Measurements from ENCODE around the gene DOCK4. TPM values are rescaled to one million over a fixed set of nuclear protein-coding genes. Genes with fewer than 3 reads are reported as not detected.

Gene DOCK4
- polyA plus RNA-seq, 2 of the 4 experiments (the other 2 are of a cell fraction): 13.7 to 15.7 TPM

DNA sequence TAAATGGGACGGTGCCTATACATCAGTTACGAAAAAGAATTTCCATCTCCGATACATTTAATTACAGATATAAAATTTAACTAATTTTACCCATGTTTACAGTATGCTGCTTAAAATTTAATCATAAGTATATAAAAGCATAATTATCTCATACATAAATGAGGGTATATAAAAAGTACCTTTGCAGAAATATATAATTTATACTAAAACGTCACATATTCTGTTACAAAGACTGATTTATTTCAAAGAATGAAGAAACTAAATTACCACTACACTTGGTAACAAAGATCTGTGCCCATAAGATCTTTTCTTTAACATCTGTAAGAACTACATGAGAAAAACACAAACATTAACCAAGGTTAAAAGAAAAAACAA is 2.8 kb downstream of the DOCK4 start:
- WGBS (ENCODE audit: missing lambda C conversion rate): 69% methylated on average over 4 of the region's 4 CpGs
- peaks cover 50% of the 10 kb centered on the region for H3K4me1 ChIP-seq
- TF ChIP-seq RAD21 (conservative IDR thresholded peaks at IDR 0.05 in 1 of 2, IDR thresholded peaks at IDR 0.05 in 1 of 2): no peak
- H3K4me2 ChIP-seq: peak overlapping the region; percentile 96
- no peak for DNase-seq (ENCODE audit: low read depth in 1 of 2, low spot score in 1 of 2)
- ATAC-seq: no peak
- H3K9me3 ChIP-seq: no peaks in the 10 kb centered on the region
- ChIA-PET POLR2A (no interaction called here), CTCF (interaction anchor here (1.1 to 1.5 kb wide), 3 partner anchors 39 to 260 kb away, joined by 3 to 5 read pairs (median 4); no protein-coding TSS in a partner anchor)
- peak overlapping the region; percentile 89; the same call in 1 of the 3 replicates for H3K4me3 ChIP-seq
- peak overlapping the region in 1 of 2 experiments; percentile 11; a peak in 2 of 6 replicates for H3K27ac ChIP-seq
- FAIRE-seq: no peak

- no peaks in the 10 kb centered on the region for H3K9me3 ChIP-seq
- peak overlapping the region; percentile 96 for H3K4me2 ChIP-seq
- ChIA-PET CTCF (interaction anchor here (0.7 to 1.5 kb wide), 3 partner anchors 34 to 123 kb away, joined by 3 to 4 read pairs (median 3); no protein-coding TSS in a partner anchor), POLR2A (no interaction called here)
- WGBS (ENCODE audit: missing lambda C conversion rate): 28% methylated on average over 2 of the region's 2 CpGs
- FAIRE-seq (no peak), DNase-seq (ENCODE audit: low read depth in 1 of 2, low spot score in 1 of 2) (no peak), ATAC-seq (no peak)
- peaks cover 55% of the 10 kb centered on the region for H3K4me1 ChIP-seq
- no peak for TF ChIP-seq HOXA7 (CRISPR knock-in tag; IDR thresholded peaks at IDR 0.05)
- TF ChIP-seq, protein P1, sequence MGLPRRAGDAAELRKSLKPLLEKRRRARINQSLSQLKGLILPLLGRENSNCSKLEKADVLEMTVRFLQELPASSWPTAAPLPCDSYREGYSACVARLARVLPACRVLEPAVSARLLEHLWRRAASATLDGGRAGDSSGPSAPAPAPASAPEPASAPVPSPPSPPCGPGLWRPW (IDR thresholded peaks at IDR 0.05): no peak
- TF ChIP-seq FOSL2 (IDR thresholded peaks at IDR 0.05): no peak
- TF ChIP-seq FOSL2 (CRISPR knock-in tag; IDR thresholded peaks at IDR 0.05): no peak
- TF ChIP-seq FOXS1 (CRISPR knock-in tag; IDR thresholded peaks at IDR 0.05): no peak
- no peak for TF ChIP-seq CTCF (IDR thresholded peaks at IDR 0.05)
- TF ChIP-seq RNF2 (IDR thresholded peaks at IDR 0.05; ENCODE audit: borderline replicate concordance, low read depth): no peak
- TF ChIP-seq MAZ (IDR thresholded peaks at IDR 0.05; ENCODE audit: borderline replicate concordance, low read depth, low read length): no peak
- no peak for TF ChIP-seq GATA3 (IDR thresholded peaks at IDR 0.05; ENCODE audit: borderline replicate concordance)
- TF ChIP-seq TFCP2L1 (CRISPR knock-in tag; IDR thresholded peaks at IDR 0.05): no peak
- TF ChIP-seq JUNB (IDR thresholded peaks at IDR 0.05): no peak
- no peak for TF ChIP-seq ELK1 (IDR thresholded peaks at IDR 0.05; ENCODE audit: low read depth, low read length)
- TF ChIP-seq ESRRA (IDR thresholded peaks at IDR 0.05; ENCODE audit: borderline replicate concordance, low read length): no peak
- TF ChIP-seq POLR2AphosphoS2 (conservative IDR thresholded peaks at IDR 0.05; ENCODE audit: low read length): no peak
- TF ChIP-seq SMC3 (IDR thresholded peaks at IDR 0.05): no peak
- no peak overlapping the region for H3K4me3 ChIP-seq
- peak overlapping the region; percentile 11 to 15; a peak in 3 of 6 replicates for H3K27ac ChIP-seq
Measured at GRCh38 chr7:112202816-112203215, 3.4 kb downstream of the DOCK4 start.

- ATAC-seq (no peak), FAIRE-seq (no peak), DNase-seq (ENCODE audit: low read depth in 1 of 2, low spot score in 1 of 2) (no peak)
- Histone ChIP-seq H3K9me3 (no peaks in the 10 kb centered on the region), H3K4me2 (peak overlapping the region; percentile 19; the same call in 1 of the 3 replicates), H3K4me1 (peaks cover 55% of the 10 kb centered on the region), H3K4me3 (no peak overlapping the region), H3K27ac (peak overlapping the region in 1 of 2 experiments; percentile 43; a peak in 2 of 6 replicates)
- ChIA-PET POLR2A (no interaction called here), CTCF (interaction anchor here (1.5 kb wide), 1 partner anchor 37 kb away, joined by 3 read pairs; no protein-coding TSS in a partner anchor)
- TF ChIP-seq USF2 (IDR thresholded peaks at IDR 0.05): no peak
- no peak for TF ChIP-seq HDAC2 (IDR thresholded peaks at IDR 0.05)
- TF ChIP-seq HMGXB4 (CRISPR knock-in tag; IDR thresholded peaks at IDR 0.05; ENCODE audit: borderline replicate concordance): no peak
- TF ChIP-seq, protein P1 (IDR thresholded peaks at IDR 0.05): no peak
- no peak for TF ChIP-seq NFE2L2 (conservative IDR thresholded peaks at IDR 0.05; ENCODE audit: low read length)
- TF ChIP-seq EHMT2 (IDR thresholded peaks at IDR 0.05; ENCODE audit: low read depth): no peak
- no peak for TF ChIP-seq HOXB13 (CRISPR knock-in tag; IDR thresholded peaks at IDR 0.05; ENCODE audit: low read depth)
- TF ChIP-seq FOSL2 (IDR thresholded peaks at IDR 0.05): no peak
- no peak for TF ChIP-seq FOSL2 (CRISPR knock-in tag; IDR thresholded peaks at IDR 0.05)
- no peak for TF ChIP-seq EP300 (IDR thresholded peaks at IDR 0.05)
- no peak for TF ChIP-seq KDM1A (IDR thresholded peaks at IDR 0.05; ENCODE audit: low read depth)
- TF ChIP-seq TP53 (CRISPR knock-in tag; IDR thresholded peaks at IDR 0.05): no peak
- no peak for TF ChIP-seq MAX (IDR thresholded peaks at IDR 0.05)
- no peak for TF ChIP-seq KDM5A (IDR thresholded peaks at IDR 0.05)
- TF ChIP-seq ZC3H11A (IDR thresholded peaks at IDR 0.05): no peak
- no peak for TF ChIP-seq JUN (IDR thresholded peaks at IDR 0.05)
- no peak for TF ChIP-seq CHD2 (IDR thresholded peaks at IDR 0.05; ENCODE audit: low read length, partially characterized antibody)
Measured at GRCh38 chr7:112201839-112202238, 4.4 kb downstream of the DOCK4 start.
